Right lobe of liver (tissue), 6 donors: Measurements from ENCODE around the gene CEP350. TPM values are rescaled to one million over a fixed set of nuclear protein-coding genes. Genes with fewer than 3 reads are reported as not detected.
A peak's percentile ranks its signal among the peaks of the same experiment; 100 is the strongest.

Experiments used
- ATAC-seq, 4 donors: fragments of 200-7000 bp; cut with Tn5 transposase; one replicate each; pipeline ENCODE4 v1.9.1; 2020; ENCODE audit warnings: mild to moderate bottlenecking in 4 of 4, moderate library complexity in 4 of 4
- DNase-seq, 3 donors: peaks; one replicate each; pipeline ENCODE4 v3.0.0-alpha.2; 2020
- H3K27ac ChIP-seq, 3 donors: fragments of 200-600 bp; one replicate each; pipeline ENCODE4 v1.8.0; 2022
- H3K27me3 ChIP-seq, 2 donors: fragments of 200-600 bp; one replicate each; pipeline ENCODE4 v1.8.0; 2022
- H3K36me3 ChIP-seq, 4 donors: fragments of 200-600 bp; sonication (generic) in 1 of 4; one replicate each; pipeline versions ENCODE4 v1.5.1 to v1.8.0; 2017 to 2022; ENCODE audit warnings: control low read depth in 1 of 4
- H3K4me1 ChIP-seq, 4 donors: fragments of 200-600 bp; sonication (generic) in 1 of 4; one replicate each; pipeline versions ENCODE4 v1.5.1 to v1.8.0; 2017 to 2022; ENCODE audit warnings: control low read depth in 1 of 4
- H3K4me3 ChIP-seq, 3 donors: fragments of 200-600 bp; one replicate each; pipeline ENCODE4 v1.8.0; 2022
- H3K9me3 ChIP-seq, 4 donors: fragments of 200-600 bp; sonication (generic) in 1 of 4; one replicate each; pipeline versions ENCODE4 v1.5.1 to v1.8.0; 2017 to 2022; ENCODE audit warnings: control low read depth in 1 of 4
- CTCF ChIP-seq, 4 donors: fragments of 200-600 bp in 3 of 4; fragments of 450-650 bp in 1 of 4; IDR thresholded peaks; one replicate each; pipeline versions ENCODE4 v1.5.1 to v1.8.0; 2016 to 2022; ENCODE audit warnings: antibody characterized with exemption in 4 of 4, mild to moderate bottlenecking in 2 of 4
- POLR2A ChIP-seq: fragments of 450-650 bp; IDR thresholded peaks from one replicate; pipeline ENCODE4 v1.6.1; 2017; ENCODE audit warnings: antibody characterized with exemption, mild to moderate bottlenecking
- WGBS: methylation state at CpG from one replicate; pipeline ENCODE4 v1.1.6; 2018; ENCODE audit warnings: low coverage, low lambda C conversion rate; ENCODE audit not compliant: insufficient coverage; ENCODE audit errors: missing lambda C conversion rate; 5-methylcytosine and 5-hydroxymethylcytosine counted together
- intact Hi-C, 2 donors: fragments of 100-400 bp; cut with DNase I; formaldehyde crosslinking; loops; one replicate each; pipeline versions ENCODE4 v1.11.2 to v1.14.1; 2022
- total RNA-seq, 6 experiments: library from RNA; depleted of rRNA in 2 of 6; stranded (reverse); fragments of >200 nt in 2 of 6; fragmentation: NEBNext Ultra II Directional in 3 of 6; extraction: Animal tissue kit (Norgen Biotek cat#: 25700) in 3 of 6; gene quantifications; one replicate each; pipeline versions ENCODE4 v1.1.0 to v1.2.4, GENCODE V29; 2016 to 2023
- donor health status: DM: no; HTN: yes; CAD: no.
- donor health status: DM: no; HTN: no; CAD: no.
- donor health status: DM: no; HTN: no; CAD: no.
- donor health status: DM: no; HTN: yes; CAD: no.
- donor health status: DM: no; HTN: yes; CAD: no.

CEP350 gene
- total RNA-seq, 6 experiments from 2014 or later = 15.6 to 24.6 (median 21.3) TPM

- 58% methylated on average over 1 of the region's 1 CpG for WGBS
- Histone ChIP-seq H3K36me3 (no peaks in the 10 kb centered on the region), H3K9me3 (no peaks in the 10 kb centered on the region), H3K27ac (no peak overlapping the region), H3K27me3 (no peaks in the 10 kb centered on the region), H3K4me1 (peaks cover 0 to 9% (median 3%) of the 10 kb centered on the region in 4 donors), H3K4me3 (no peak overlapping the region)
- intact Hi-C loops = no loop called here
- no peak for TF ChIP-seq CTCF (IDR thresholded peaks at IDR 0.05)
- no peak for TF ChIP-seq POLR2A
- DNase-seq (peak in 1 of 3 donors; percentile 31), ATAC-seq (no peak)
Observed at GRCh38 chr1:180150982-180151381, 196.4 kb downstream of the CEP350 start.

GRCh38 chr1:180151508-180151907 lies 196.9 kb downstream of the CEP350 start:
- WGBS = 77% methylated on average over 3 of the region's 3 CpGs
- Histone ChIP-seq H3K9me3 (no peaks in the 10 kb centered on the region), H3K27ac (no peak overlapping the region), H3K4me1 (peaks cover 0 to 15% (median 3%) of the 10 kb centered on the region in 4 donors), H3K36me3 (no peaks in the 10 kb centered on the region), H3K27me3 (no peaks in the 10 kb centered on the region), H3K4me3 (no peak overlapping the region)
- DNase-seq (no peak), ATAC-seq (no peak)
- intact Hi-C loops = no loop called here
- TF ChIP-seq POLR2A (no peak), CTCF (IDR thresholded peaks at IDR 0.05) (no peak)

- WGBS = 96% methylated on average over 6 of the region's 6 CpGs
- H3K4me3 ChIP-seq = no peak overlapping the region
- intact Hi-C loops = no loop called here
- no peak overlapping the region for H3K27ac ChIP-seq
- no peaks in the 10 kb centered on the region for H3K27me3 ChIP-seq
- TF ChIP-seq CTCF (IDR thresholded peaks at IDR 0.05) (no peak), POLR2A (no peak)
- ATAC-seq (no peak), DNase-seq (peak in 1 of 3 donors; percentile 25)
- no peaks in the 10 kb centered on the region for H3K36me3 ChIP-seq
- no peaks in the 10 kb centered on the region for H3K9me3 ChIP-seq
- peaks cover 0 to 25% (median 12%) of the 10 kb centered on the region in 4 donors for H3K4me1 ChIP-seq
Observed at GRCh38 chr1:180152588-180152987, 198.0 kb downstream of the CEP350 start.

GRCh38 chr1:180153032-180153431 lies 198.4 kb downstream of the CEP350 start:
- H3K4me3 ChIP-seq = no peak overlapping the region
- no peak overlapping the region for H3K27ac ChIP-seq
- no peaks in the 10 kb centered on the region for H3K9me3 ChIP-seq
- ATAC-seq = no peak
- no peaks in the 10 kb centered on the region for H3K36me3 ChIP-seq
- WGBS = 95% methylated on average over 5 of the region's 5 CpGs
- intact Hi-C loops = no loop called here
- peaks cover 0 to 28% (median 13%) of the 10 kb centered on the region in 4 donors for H3K4me1 ChIP-seq
- DNase-seq = peak in 1 of 3 donors; percentile 19
- TF ChIP-seq POLR2A (no peak), CTCF (IDR thresholded peaks at IDR 0.05) (no peak)
- no peaks in the 10 kb centered on the region for H3K27me3 ChIP-seq

GRCh38 chr1:180154003-180154324 lies 199.4 kb downstream of the CEP350 start:
- TF ChIP-seq POLR2A = peak; percentile 5
- no peak for TF ChIP-seq CTCF (IDR thresholded peaks at IDR 0.05)
- intact Hi-C loops = no loop called here
- Histone ChIP-seq H3K36me3 (no peaks in the 10 kb centered on the region), H3K27ac (peak overlapping the region; percentile 62 to 83 (median 68)), H3K9me3 (no peaks in the 10 kb centered on the region), H3K4me3 (peak overlapping the region; percentile 61 to 71 (median 66)), H3K4me1 (peaks cover 0 to 37% (median 16%) of the 10 kb centered on the region in 4 donors), H3K27me3 (no peaks in the 10 kb centered on the region)
- DNase-seq (no peak), ATAC-seq (no peak)
- WGBS = 50% methylated on average over 7 of the region's 7 CpGs
